Ascending aorta (tissue), 2 donors: Measurements from ENCODE around the gene CEPT1. TPM values are rescaled to one million over a fixed set of nuclear protein-coding genes. Genes with fewer than 3 reads are reported as not detected.

Experiments
- DNase-seq, 2 donors: peaks; one replicate each; pipeline ENCODE4 v3.0.0-alpha.2; 2019; ENCODE audit warnings: low spot score in 2 of 2
- H3K27ac ChIP-seq, 2 donors: fragments of 200-600 bp; sonication (generic); one replicate each; pipeline ENCODE4 v1.5.1; 2016 to 2017; ENCODE audit warnings: mild to moderate bottlenecking in 1 of 2
- H3K27me3 ChIP-seq: fragments of 200-600 bp; sonication (generic); one replicate; pipeline ENCODE4 v1.5.1; 2017
- H3K36me3 ChIP-seq, 2 donors: fragments of 200-600 bp; sonication (generic); one replicate each; pipeline ENCODE4 v1.5.1; 2016
- H3K4me1 ChIP-seq, 2 donors: fragments of 200-600 bp; sonication (generic); one replicate each; pipeline ENCODE4 v1.5.1; 2016 to 2017; ENCODE audit warnings: mild to moderate bottlenecking in 1 of 2
- H3K4me3 ChIP-seq, 2 donors: fragments of 200-600 bp; sonication (generic); one replicate each; pipeline ENCODE4 v1.5.1; 2016 to 2017; ENCODE audit warnings: mild to moderate bottlenecking in 1 of 2
- H3K9me3 ChIP-seq, 2 donors: fragments of 200-600 bp; sonication (generic); one replicate each; pipeline ENCODE4 v1.5.1; 2016
- intact Hi-C: fragments of 100-400 bp; cut with DNase I; formaldehyde crosslinking; loops from one replicate; pipeline ENCODE4 v1.15.1; 2023
- total RNA-seq: library from RNA; depleted of rRNA; stranded (reverse); fragments of >200 nt; gene quantifications from one replicate; pipeline ENCODE4 v1.1.0, GENCODE V29; 2016
- TF ChIP-seq, protein P1 (sequence below), 3 experiments: fragments of 200-600 bp in 2 of 3; fragments of 450-650 bp in 1 of 3; sonication (generic) in 2 of 3; IDR thresholded peaks; one replicate each; pipeline ENCODE4 v1.5.1; 2016 to 2019; ENCODE audit warnings: antibody characterized with exemption in 3 of 3, mild to moderate bottlenecking in 1 of 3, moderate library complexity in 1 of 3

Gene CEPT1
- total RNA-seq, 1 donor from 2014 or later: 6.6 TPM

DNA sequence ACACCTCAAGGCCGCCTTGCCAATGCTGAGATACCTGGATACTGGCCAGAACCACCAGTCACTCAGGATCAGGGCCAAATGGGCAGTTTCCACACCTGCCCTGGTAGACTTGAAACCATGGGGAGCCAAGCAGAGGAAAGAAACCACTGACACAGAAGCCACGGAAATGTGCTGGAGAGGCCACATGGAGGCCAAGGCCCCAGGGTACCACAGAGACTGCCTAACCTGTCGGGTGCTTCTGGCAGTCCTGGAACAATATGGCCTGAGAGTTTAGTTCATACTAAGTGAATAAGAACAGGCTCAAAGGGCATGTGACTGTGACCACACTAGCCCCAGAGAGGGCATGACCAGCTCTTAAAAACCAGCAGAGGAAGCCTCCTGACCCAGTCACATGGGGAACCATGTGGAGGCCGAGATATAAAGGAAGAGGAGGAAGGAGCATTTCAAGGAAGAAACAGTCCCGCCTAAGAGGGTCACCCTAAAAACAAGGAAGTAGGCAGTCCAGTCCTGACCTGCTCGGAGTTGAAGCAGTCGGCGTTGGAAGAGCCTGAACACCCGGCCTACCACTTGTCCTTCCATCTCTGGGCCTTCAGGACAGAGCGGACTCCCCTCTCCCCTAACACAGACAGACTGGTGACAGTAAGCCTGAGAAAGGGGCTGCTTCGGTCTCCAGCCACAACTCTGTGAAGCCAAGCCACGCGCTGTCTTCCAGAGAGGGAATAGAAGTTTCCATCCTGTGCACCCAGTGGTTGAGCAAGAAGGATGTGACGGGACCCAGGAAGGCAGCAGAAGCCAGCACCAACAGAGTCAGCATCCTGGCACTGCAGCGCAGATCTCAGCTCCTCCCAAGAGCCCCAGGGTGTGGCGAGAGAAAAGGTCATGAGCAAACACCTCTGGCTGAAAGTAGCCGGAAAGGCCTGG is 60.1 kb downstream of the CEPT1 start, which contains the start of gene DENND2D:
Gene DENND2D (minus strand): TSS at position 766 of the 921 bp plus-strand sequence. CDS start 187 bp downstream, at position 579.
- Histone ChIP-seq H3K9me3 (no peaks in the 10 kb centered on the region), H3K27me3 (peaks cover 6% of the 10 kb centered on the region), H3K4me1 (peaks cover 3% of the 10 kb centered on the region in 2 donors), H3K27ac (peak within 1 kb of the TSS in 1 of 2 donors; percentile 28), H3K36me3 (no peaks in the 10 kb centered on the region), H3K4me3 (peak within 1 kb of the TSS in 1 of 2 donors; percentile 40)
- TF ChIP-seq, protein P1, sequence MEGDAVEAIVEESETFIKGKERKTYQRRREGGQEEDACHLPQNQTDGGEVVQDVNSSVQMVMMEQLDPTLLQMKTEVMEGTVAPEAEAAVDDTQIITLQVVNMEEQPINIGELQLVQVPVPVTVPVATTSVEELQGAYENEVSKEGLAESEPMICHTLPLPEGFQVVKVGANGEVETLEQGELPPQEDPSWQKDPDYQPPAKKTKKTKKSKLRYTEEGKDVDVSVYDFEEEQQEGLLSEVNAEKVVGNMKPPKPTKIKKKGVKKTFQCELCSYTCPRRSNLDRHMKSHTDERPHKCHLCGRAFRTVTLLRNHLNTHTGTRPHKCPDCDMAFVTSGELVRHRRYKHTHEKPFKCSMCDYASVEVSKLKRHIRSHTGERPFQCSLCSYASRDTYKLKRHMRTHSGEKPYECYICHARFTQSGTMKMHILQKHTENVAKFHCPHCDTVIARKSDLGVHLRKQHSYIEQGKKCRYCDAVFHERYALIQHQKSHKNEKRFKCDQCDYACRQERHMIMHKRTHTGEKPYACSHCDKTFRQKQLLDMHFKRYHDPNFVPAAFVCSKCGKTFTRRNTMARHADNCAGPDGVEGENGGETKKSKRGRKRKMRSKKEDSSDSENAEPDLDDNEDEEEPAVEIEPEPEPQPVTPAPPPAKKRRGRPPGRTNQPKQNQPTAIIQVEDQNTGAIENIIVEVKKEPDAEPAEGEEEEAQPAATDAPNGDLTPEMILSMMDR (IDR thresholded peaks at IDR 0.05): no peak
- DNase-seq: peak; percentile 67 to 77
- intact Hi-C loops: no loop called here

DNA sequence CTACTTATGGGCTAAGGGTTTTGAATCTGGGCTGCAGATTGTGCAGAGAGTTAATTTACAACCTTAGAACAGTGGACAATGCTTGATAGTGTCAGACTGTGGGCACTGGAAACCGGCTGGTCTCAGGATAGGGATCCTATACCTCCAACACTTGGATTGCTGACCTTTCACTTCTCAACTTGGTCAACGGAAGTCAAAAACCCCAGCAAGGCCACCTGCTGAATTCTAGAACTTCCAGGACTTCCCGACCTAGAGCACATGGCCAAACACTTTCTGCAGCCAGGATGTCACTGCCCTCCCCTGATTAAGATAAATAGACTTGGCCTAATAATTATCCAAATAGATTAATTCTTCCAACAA is 60.8 kb downstream of the CEPT1 start:
- H3K27ac ChIP-seq: peak overlapping the region in 1 of 2 donors; percentile 28
- no peak overlapping the region for H3K4me3 ChIP-seq
- TF ChIP-seq, protein P1 (IDR thresholded peaks at IDR 0.05): no peak
- H3K4me1 ChIP-seq: peaks cover 3% of the 10 kb centered on the region in 2 donors
- H3K9me3 ChIP-seq: no peaks in the 10 kb centered on the region
- peaks cover 6% of the 10 kb centered on the region for H3K27me3 ChIP-seq
- no peaks in the 10 kb centered on the region for H3K36me3 ChIP-seq
- intact Hi-C loops: no loop called here
- no peak for DNase-seq

DNA sequence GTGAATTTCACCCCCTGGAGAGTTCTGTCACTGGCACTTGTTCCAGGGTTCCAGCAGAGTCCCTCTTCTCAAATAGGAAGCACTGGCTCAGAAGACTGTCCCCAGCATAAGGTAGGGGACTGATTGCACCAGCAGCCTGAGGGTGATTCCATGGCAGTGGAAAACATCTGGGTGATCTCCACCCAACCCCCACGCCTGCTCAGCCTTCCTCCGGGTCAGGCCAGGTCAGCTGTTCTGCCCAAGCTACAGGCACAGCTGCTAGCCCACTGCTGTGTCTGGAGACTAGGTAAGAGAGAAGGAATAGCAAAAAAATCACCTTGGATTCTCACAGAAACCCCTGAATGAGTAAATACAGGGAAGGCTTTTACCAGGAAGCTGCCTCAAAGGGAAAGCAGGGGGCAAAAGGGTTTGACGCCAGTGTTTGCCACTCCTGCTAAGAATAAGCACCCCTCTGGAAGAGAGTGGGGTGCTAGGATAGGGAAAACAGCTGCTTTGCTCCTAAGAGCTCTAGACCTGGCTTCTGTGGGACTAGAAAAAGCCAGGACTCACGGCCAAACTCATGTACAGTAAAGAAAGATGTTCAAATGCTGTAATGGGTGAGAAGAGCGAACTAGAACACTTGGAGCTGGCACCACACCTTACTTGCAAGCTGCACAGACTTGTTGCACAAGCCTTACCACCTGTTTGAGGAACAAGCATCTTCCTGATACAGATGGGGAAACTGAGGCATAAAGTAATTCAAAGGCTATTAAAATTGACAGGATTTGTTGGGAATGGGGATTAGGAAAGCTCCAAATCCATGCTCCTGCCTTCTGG is 61.5 kb downstream of the CEPT1 start:
- no peak for DNase-seq
- no peak overlapping the region for H3K27ac ChIP-seq
- intact Hi-C loops: no loop called here

DNA sequence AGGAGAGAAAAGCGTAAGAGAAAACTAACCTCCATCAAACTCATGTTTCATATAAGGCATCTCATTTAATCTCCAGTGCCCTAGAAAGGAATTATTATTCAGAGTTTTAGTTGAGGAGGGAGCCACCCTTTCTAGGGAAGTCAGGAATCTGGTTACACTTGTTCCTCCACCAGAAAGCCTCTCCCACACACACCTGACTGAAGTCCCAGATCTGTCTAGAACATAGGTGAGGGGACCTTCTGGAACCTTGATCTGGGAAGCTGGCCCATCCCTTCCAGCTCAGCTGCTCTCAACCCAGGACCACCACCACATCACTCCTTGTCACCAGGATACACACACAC is 62.3 kb downstream of the CEPT1 start:
- H3K9me3 ChIP-seq: no peaks in the 10 kb centered on the region
- peaks cover 6% of the 10 kb centered on the region for H3K27me3 ChIP-seq
- H3K27ac ChIP-seq: no peak overlapping the region
- H3K36me3 ChIP-seq: no peaks in the 10 kb centered on the region
- TF ChIP-seq, protein P1 (IDR thresholded peaks at IDR 0.05): no peak
- intact Hi-C loops: no loop called here
- no peak overlapping the region for H3K4me3 ChIP-seq
- H3K4me1 ChIP-seq: peaks cover 3% of the 10 kb centered on the region in 2 donors
- DNase-seq: no peak

More for the DNA sequence above, 61.5 kb downstream of the CEPT1 start:
- Histone ChIP-seq H3K36me3 (no peaks in the 10 kb centered on the region), H3K4me1 (peaks cover 3% of the 10 kb centered on the region in 2 donors), H3K27me3 (peaks cover 6% of the 10 kb centered on the region), H3K9me3 (no peaks in the 10 kb centered on the region), H3K4me3 (no peak overlapping the region)
- TF ChIP-seq, protein P1 (IDR thresholded peaks at IDR 0.05): no peak

DNA sequence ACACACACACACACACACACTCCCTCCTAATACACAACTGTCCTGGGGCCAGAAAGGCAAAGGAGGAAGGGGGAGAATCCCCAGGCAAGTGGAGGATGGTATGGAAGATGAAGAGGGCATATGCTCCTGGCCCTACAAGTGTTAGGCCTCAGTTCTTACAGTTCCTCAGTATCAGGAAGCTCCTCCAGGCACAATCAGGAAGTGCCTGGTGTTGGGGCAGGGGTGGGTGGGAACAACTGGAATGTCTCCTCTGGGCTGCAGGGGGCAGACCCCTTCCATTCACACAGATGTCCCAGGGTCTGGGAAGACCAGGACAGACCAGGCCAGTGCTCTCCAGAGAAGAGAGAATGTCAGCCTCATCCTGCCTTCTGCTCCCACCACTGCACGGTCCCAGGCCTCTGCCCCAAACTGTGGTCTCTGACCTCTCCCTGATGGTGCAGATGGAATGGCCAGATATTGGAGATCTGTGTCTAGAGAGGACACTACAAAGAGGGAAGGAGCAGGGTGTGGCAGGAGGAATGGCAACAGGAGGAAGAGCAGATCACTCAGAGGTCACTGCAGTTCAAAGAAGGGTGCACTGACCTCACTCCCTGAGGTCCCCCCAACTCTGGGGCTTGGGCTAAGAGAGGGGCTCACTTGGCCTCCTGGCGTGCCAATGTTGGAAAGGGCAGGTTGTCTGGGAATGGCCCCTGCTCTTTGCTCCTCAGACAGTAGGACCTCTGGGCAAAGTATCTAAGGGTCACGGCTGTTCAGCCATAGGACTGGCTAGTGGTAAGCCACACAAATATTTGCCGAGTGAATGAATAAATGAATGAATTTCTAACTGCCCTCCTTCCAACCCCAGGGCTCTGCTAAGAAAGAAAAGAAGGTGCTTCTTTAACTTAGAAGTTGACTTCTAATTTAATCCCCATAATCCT is 62.9 kb downstream of the CEPT1 start:
- Histone ChIP-seq H3K27me3 (peaks cover 6% of the 10 kb centered on the region), H3K4me1 (peaks cover 3% of the 10 kb centered on the region in 2 donors), H3K27ac (peak overlapping the region; percentile 1 to 38), H3K4me3 (peak overlapping the region; percentile 71 to 87), H3K9me3 (no peaks in the 10 kb centered on the region), H3K36me3 (no peaks in the 10 kb centered on the region)
- TF ChIP-seq, protein P1 (IDR thresholded peaks at IDR 0.05): no peak
- intact Hi-C loops: no loop called here
- DNase-seq: no peak
